ENCODE measurements around the gene MBD3.

Gene MBD3

DNA sequence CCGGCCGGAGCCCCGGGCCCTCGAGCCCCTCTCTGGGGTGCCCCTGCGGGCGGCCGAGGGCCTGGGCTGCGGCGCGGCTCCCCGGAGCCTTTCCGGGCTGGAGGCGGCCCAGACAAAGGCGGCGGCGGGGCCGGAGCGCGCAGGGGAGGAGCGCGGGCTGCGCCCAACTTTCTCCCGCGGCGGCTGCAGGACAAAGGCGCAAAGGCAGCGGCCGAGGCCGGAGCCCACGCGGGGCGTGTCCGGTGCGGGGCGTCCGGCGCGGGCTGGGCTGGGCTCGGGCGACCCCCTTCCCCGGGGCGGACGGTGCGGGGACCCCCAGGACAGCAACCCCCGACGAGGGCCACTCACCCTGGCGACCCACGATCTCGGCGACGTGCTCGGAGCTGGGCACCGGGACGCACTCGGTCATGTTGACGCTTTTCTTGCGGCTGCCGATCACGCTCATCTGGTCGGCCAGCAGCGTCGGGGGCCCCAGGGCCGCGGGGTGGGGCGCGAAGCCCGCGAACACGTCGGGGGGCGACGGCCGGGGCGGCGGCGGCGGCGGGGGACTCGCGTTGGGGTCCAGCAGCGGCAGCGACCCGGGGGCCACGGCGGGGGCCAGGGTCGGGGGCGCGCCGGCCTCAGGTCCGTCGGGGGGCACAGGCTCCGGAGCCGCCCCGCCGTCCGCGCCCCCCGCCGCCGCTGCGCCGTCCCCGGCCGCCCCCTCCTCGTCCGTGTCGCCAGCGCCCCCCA is 25.4 kb downstream of the MBD3 start:
- DNase-seq (ENCODE audit: low read depth), result no peak
- peak overlapping the region; percentile 65 for H3K4me3 ChIP-seq (ENCODE audit: low read depth, low read length)
- TF ChIP-seq CTCF (IDR thresholded peaks at IDR 0.05; ENCODE audit: control insufficient read depth, extremely low read depth, insufficient read depth), result no peak

GRCh38 chr19:1566392-1567115 is 26.1 kb downstream of the MBD3 start:
- peak overlapping the region; percentile 65 for H3K4me3 ChIP-seq (ENCODE audit: low read depth, low read length)
- DNase-seq (ENCODE audit: low read depth), result peak; percentile 18
- TF ChIP-seq CTCF (IDR thresholded peaks at IDR 0.05; ENCODE audit: control insufficient read depth, extremely low read depth, insufficient read depth), result no peak

DNA sequence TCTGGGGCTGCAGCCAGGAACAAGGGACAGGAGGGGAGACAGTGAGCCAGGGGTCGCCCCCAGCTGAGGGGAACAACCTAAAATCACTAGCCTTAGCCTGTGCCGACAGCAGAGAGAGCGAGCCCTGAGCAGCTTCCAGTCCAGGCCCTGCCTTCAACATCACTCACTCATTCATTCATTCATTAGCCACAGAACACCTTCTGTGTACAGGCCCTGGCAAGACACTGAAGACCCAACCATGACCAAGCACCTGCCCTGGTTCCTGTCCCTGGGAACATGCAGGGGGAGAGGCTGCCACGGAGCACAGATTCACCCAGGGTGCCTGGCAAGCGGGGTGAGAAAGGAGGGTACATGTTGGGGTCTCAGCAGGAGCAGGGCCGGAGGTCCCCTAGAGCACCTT is 29.4 kb downstream of the MBD3 start:
- TF ChIP-seq CTCF (IDR thresholded peaks at IDR 0.05; ENCODE audit: control insufficient read depth, extremely low read depth, insufficient read depth), result no peak
- no peak overlapping the region for H3K4me3 ChIP-seq (ENCODE audit: low read depth, low read length)
- no peak for DNase-seq (ENCODE audit: low read depth)

DNA sequence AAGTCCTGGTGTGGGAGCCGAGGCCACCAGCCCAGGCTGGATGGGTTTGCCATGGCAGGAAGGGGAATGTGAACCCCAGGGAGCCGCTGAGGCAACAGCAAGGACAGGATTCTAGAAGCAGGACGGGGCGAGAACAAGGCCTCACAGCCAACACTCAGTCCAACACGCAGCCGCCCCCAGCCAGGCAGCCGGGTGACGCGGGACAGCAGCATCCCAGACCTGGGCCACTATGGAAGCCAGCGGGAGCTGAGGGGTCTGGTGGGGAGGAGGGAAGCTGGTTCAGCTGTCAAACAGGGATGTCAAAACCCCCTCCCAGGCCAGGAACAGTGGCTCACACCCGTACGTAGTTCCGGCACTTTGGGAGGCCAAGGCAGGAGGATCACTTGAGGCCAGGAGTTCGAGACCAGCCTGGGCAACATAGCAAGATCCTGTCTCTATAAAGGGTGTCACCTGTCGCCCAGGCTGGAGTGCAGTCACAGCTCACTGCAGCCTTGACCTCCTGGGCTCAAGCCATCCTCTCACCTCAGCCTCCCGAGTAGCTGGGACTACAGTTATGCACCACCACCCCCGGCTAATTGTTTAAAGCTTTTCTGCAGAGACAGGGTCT is 31.3 kb downstream of the MBD3 start:
- no peak for DNase-seq (ENCODE audit: low read depth)
- no peak overlapping the region for H3K4me3 ChIP-seq (ENCODE audit: low read depth, low read length)
- TF ChIP-seq CTCF (IDR thresholded peaks at IDR 0.05; ENCODE audit: control insufficient read depth, extremely low read depth, insufficient read depth), result no peak

GRCh38 chr19:1560286-1560882 is 32.3 kb downstream of the MBD3 start:
- no peak for DNase-seq (ENCODE audit: low read depth)
- no peak overlapping the region for H3K4me3 ChIP-seq (ENCODE audit: low read depth, low read length)
- no peak for TF ChIP-seq CTCF (IDR thresholded peaks at IDR 0.05; ENCODE audit: control insufficient read depth, extremely low read depth, insufficient read depth)

DNA sequence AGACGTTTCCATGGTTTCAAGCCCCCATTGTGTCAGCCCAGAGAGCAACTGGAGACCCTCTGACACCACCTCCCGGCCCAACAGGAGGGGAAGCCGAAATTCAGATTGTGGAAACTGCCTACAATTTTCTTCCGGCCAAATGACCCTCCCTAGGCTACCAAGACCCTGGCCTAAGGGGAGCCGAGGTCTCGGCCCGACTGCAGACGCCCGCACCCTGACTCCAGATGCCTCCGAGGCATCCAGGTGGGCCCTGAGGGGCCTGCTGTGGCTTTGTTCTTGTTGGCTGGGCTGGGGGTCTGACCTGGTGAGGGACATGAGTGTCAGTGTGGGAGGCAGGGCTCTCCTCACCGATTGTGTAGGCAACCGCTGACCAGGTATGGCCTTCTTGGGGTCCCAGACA is 34.1 kb downstream of the MBD3 start:
- no peak overlapping the region for H3K4me3 ChIP-seq (ENCODE audit: low read depth, low read length)
- no peak for TF ChIP-seq CTCF (IDR thresholded peaks at IDR 0.05; ENCODE audit: control insufficient read depth, extremely low read depth, insufficient read depth)
- DNase-seq (ENCODE audit: low read depth), result no peak
